Measurements from ENCODE around the gene FBXO47.
A peak's percentile ranks its signal among the peaks of the same experiment; 100 is the strongest.

Gene FBXO47

GRCh38 chr17:38926293-38927070 is 40.7 kb downstream of the FBXO47 start:
- no peak for TF ChIP-seq CTCF (IDR thresholded peaks at IDR 0.05; ENCODE audit: low read depth, low read length)
- DNase-seq (ENCODE audit: extremely low read depth, low read depth): no peak

GRCh38 chr17:38925263-38925995 is 41.8 kb downstream of the FBXO47 start, which contains the start of gene LASP1NB:
Gene LASP1NB (plus strand): TSS chr17:38925614.
- no peak for TF ChIP-seq CTCF (IDR thresholded peaks at IDR 0.05; ENCODE audit: low read depth, low read length)
- DNase-seq (ENCODE audit: extremely low read depth, low read depth): no peak

GRCh38 chr17:38922538-38923297 is 44.5 kb downstream of the FBXO47 start:
- TF ChIP-seq CTCF (IDR thresholded peaks at IDR 0.05; ENCODE audit: low read depth, low read length): no peak
- DNase-seq (ENCODE audit: extremely low read depth, low read depth): peak; percentile 34

- TF ChIP-seq CTCF (IDR thresholded peaks at IDR 0.05; ENCODE audit: low read depth, low read length): no peak
Observed at GRCh38 chr17:38921756-38922411, 45.3 kb downstream of the FBXO47 start.

GRCh38 chr17:38920374-38921291 is 46.6 kb downstream of the FBXO47 start:
- DNase-seq (ENCODE audit: extremely low read depth, low read depth): no peak
- TF ChIP-seq CTCF (IDR thresholded peaks at IDR 0.05; ENCODE audit: low read depth, low read length): no peak

More at GRCh38 chr17:38921756-38922411, 45.3 kb downstream of the FBXO47 start:
- no peak for DNase-seq (ENCODE audit: extremely low read depth, low read depth)

GRCh38 chr17:38919316-38920078 is 47.7 kb downstream of the FBXO47 start:
- TF ChIP-seq CTCF (IDR thresholded peaks at IDR 0.05; ENCODE audit: low read depth, low read length): no peak
- no peak for DNase-seq (ENCODE audit: extremely low read depth, low read depth)

All from AG09319 (cell line).